ENCODE data around the gene MFSD11.

MFSD11 gene

GRCh38 chr17:76816590-76817135 lies 78.7 kb downstream of the MFSD11 start:
- no peak for DNase-seq (ENCODE audit: low spot score)
- TF ChIP-seq CTCF (IDR thresholded peaks at IDR 0.05): no peak
- Histone ChIP-seq H3K27ac (no peak overlapping the region), H3K4me3 (no peak overlapping the region)

- Histone ChIP-seq H3K27ac (no peak overlapping the region), H3K4me3 (no peak overlapping the region)
- TF ChIP-seq CTCF (IDR thresholded peaks at IDR 0.05): no peak
- DNase-seq (ENCODE audit: low spot score): no peak
Measured at GRCh38 chr17:76820039-76820438, 82.1 kb downstream of the MFSD11 start.

GRCh38 chr17:76820561-76820960 lies 82.6 kb downstream of the MFSD11 start:
- H3K27ac ChIP-seq: no peak overlapping the region
- DNase-seq (ENCODE audit: low spot score): no peak
- no peak for TF ChIP-seq CTCF (IDR thresholded peaks at IDR 0.05)

GRCh38 chr17:76822184-76822778 lies 84.4 kb downstream of the MFSD11 start:
- Histone ChIP-seq H3K27ac (no peak overlapping the region), H3K4me3 (no peak overlapping the region)
- no peak for TF ChIP-seq CTCF (IDR thresholded peaks at IDR 0.05)
- DNase-seq (ENCODE audit: low spot score): no peak

More at GRCh38 chr17:76820561-76820960, 82.6 kb downstream of the MFSD11 start:
- no peak overlapping the region for H3K4me3 ChIP-seq

- no peak for DNase-seq (ENCODE audit: low spot score)
- Histone ChIP-seq H3K27ac (no peak overlapping the region), H3K4me3 (no peak overlapping the region)
- TF ChIP-seq CTCF (IDR thresholded peaks at IDR 0.05): no peak
Measured at GRCh38 chr17:76824093-76824492, 86.2 kb downstream of the MFSD11 start.

GRCh38 chr17:76826330-76827068 lies 88.6 kb downstream of the MFSD11 start:
- Histone ChIP-seq H3K27ac (no peak overlapping the region), H3K4me3 (no peak overlapping the region)
- DNase-seq (ENCODE audit: low spot score): no peak
- no peak for TF ChIP-seq CTCF (IDR thresholded peaks at IDR 0.05)

- Histone ChIP-seq H3K4me3 (no peak overlapping the region), H3K27ac (no peak overlapping the region)
- TF ChIP-seq CTCF (IDR thresholded peaks at IDR 0.05): no peak
- no peak for DNase-seq (ENCODE audit: low spot score)
Measured at GRCh38 chr17:76827736-76828135, 89.8 kb downstream of the MFSD11 start.

Data from coronary artery (tissue), 2 donors.